Measurements from ENCODE around the gene GPC3.
A peak's percentile ranks its signal among the peaks of the same experiment; 100 is the strongest.

The GPC3 gene

DNA sequence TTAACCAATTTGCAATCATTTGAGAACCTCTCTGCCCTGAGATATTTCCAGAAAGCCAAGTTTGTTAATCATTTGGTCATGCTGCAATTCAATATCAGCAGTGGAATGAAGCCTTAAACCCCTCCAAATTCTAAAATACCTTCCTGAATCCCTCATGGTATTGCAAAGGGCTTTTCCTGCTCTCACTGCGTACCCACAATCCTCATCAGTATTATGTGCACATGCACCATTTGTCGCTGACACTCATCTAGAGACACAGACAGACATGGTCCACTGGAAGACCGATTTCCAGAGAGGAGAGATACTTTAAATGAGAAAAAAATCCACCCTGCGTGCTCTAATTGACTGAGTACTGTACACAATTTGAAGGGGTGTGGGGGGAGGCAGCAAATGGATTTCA is 104.4 kb downstream of the GPC3 start:
- no peak for DNase-seq

- no peak for DNase-seq
These were observed 105.4 kb downstream of the GPC3 start for GRCh38 chrX:133880032-133880443.

- DNase-seq: no peak
These were observed 106.7 kb downstream of the GPC3 start for GRCh38 chrX:133878710-133879109.

DNA sequence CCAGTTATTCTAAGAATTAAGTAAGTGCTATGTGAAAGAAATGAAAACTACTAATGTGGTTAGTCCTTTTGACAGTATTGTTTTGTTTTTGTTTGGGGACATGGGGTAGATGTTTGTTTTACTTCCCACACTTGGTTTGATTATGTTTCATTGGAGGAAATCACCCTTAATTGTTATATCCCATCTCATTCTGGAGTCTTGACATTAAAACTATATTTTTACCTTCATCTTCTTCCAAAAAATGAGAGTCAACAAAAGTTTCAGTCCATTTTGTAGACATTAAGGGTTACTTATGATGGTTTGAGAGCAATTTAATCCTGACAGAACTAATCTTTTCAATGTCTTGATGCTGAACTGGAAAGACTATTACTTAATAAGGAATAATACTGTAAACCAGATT is 108.7 kb downstream of the GPC3 start:
- no peak for DNase-seq

- no peak for DNase-seq
These were observed 116.1 kb downstream of the GPC3 start for GRCh38 chrX:133869270-133869669.

DNA sequence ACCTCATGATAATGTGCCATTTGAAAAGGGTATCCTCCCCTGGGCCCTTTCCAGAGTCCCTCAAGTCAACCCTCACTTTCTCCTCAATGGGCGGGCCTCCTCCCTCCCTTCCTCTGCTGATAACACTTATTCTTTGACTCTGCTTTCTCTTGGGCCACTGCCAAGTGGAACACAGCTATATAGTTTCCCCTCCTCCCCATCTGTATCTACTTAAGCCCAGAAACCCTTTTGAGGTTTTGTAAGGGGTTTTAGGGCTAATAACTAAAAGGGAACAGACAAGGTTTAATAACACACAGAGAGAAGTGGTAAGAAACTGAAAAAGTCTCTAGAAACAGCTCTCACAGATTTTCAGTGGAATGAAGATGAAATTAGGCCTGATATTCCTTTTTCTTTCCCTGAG is 116.7 kb downstream of the GPC3 start:
- no peak for DNase-seq

DNA sequence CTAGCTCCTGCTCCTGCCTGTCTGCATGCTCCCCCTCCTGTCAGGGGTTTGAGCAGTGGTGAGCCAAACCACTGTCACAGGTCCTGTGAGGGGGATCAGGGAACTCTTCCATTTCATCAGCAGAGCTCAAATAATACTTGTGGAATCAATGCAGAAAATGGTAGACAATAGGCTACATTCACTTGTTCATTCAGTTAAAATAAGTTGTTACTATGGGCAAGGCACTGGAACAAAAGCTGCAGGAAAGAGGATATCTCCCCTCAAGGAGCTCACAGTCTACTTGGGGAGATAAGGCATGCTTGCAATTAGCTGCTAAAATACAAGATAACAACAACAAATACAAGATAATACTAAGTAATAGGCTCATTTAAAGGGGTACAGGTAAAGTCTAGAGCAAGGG is 117.1 kb downstream of the GPC3 start:
- DNase-seq: no peak

- no peak for DNase-seq
These were observed 119.5 kb downstream of the GPC3 start for GRCh38 chrX:133865761-133866471.

DNA sequence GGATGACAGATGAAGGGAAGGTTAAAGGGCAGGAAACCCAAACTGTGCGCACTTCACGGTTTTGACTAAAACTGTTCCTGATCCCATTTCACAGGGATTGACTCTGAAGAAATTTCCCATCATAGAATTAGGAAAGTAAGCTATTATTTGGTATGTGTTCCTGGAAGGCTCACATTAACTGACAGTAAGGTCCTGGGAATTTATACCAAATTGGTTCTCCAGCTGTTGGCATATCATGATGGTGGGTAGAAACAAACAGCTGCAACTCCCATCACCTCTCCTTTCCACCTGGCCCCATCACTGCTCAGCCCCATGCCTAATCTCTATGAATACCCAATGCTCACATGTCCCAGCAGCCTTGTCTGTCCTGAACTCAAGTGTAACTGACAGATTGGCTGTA is 121.2 kb downstream of the GPC3 start:
- DNase-seq: no peak

GRCh38 chrX:133859860-133860259 is 125.5 kb downstream of the GPC3 start:
- no peak for DNase-seq

DNA sequence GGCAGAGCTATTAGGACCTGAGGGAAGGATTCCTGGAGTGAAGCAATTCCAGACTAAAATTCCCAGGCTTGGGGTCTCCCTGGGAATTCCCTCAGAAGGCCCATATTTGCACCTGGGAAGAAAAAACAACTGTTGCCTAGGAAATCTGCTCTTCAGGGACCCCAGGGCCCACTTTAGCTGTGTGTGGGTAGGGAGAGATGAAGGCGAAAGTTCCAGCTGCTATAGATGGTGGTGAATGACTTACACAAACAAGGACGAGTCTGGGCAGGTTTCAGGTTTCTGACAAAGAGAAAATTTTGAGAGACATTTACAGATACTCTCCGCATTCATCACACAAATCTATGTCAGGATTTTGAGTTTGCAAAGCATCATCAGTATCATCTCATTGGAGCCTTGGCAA is 126.1 kb downstream of the GPC3 start:
- no peak for DNase-seq

- DNase-seq: no peak
These were observed 127.6 kb downstream of the GPC3 start for GRCh38 chrX:133857640-133858269.

DNA sequence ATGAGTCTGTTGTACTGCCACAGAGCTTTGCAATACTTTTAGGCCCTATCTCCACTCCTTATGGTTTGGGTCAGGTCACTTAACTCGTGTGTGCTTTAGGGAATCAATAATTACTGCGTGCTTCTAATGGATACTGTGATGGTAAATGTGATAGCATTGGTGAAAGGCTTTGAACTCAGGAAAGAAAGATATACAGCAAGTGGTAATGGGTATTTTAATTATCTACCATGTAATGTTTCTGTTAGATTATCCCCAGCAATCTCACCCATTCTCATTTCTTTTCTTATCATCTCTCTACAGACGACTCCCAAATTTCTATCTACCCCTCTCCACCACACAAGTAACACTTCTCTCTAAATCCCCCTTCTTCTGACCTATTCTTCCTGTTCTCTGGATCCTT is 128.6 kb downstream of the GPC3 start:
- no peak for DNase-seq

GRCh38 chrX:133854290-133854689 is 131.1 kb downstream of the GPC3 start:
- no peak for DNase-seq

- no peak for DNase-seq
These were observed 132.5 kb downstream of the GPC3 start for GRCh38 chrX:133852837-133853356.

DNA sequence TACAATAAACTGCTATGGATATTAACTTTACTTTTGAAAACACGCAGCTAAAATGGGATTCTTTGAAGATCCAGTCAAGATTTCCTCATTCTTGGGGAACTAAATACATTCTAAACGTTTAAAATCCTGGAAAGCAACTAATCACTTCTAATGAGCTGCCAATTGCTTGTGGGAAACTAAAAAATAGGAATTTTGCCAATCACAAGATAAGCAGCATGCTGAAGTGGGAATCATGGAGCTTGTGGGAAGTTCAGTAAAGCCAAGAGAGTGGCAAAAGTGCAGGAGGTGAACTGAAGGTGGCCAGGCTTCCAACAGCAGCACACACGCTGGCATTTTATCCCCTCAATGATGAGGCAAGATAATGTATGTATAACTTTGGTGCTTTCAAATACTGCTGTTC is 133.0 kb downstream of the GPC3 start:
- no peak for DNase-seq

GRCh38 chrX:133850399-133850798 is 135.0 kb downstream of the GPC3 start:
- DNase-seq: no peak

- no peak for DNase-seq
These were observed 135.7 kb downstream of the GPC3 start for GRCh38 chrX:133849676-133850075.

- DNase-seq: peak; percentile 6 to 14
These were observed 137.9 kb downstream of the GPC3 start for GRCh38 chrX:133847340-133847994.

GRCh38 chrX:133846311-133846710 is 139.1 kb downstream of the GPC3 start:
- peak in 1 of 2 donors; percentile 2 for DNase-seq

DNA sequence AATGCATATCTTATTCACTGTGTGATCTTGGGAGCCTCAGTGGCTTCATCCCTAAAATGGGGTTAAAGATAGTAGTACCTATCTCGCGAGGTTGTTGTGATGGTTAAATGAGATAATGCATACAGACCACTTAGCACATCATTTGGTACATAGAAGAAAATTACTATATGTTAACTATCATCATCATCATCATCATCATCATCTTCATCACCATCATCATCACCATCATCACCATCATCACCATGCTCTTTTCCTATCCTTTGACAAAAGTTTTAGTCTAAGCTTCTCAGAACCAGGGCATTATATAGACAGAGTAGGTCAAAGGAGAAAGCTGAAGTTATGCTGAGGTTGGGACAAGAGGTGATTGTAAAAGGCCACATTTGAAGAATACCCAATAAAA is 145.0 kb downstream of the GPC3 start:
- no peak for DNase-seq

GRCh38 chrX:133838761-133839676 is 146.4 kb downstream of the GPC3 start:
- DNase-seq: peak; percentile 7 to 18

DNA sequence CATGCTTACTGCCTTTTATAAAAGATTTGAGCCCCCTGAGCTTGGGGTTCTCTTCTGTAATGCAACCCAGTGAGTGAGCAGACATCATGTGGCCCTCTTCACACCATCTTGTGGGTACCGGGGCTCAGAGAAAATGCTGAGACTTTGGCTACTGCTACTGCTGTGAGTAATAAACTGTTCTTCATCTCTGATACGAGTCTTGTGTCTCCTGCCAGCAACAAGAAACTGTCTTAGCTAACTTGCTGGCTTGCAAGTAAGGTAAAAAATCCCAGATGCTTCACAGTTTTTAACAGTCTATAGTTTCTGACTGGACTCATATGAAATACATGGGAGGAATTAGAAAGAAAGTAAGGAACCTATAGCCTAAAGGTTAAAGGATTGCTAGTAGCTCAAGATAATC is 148.3 kb downstream of the GPC3 start:
- DNase-seq: no peak
